22Rv1 (cell line): ENCODE data around the gene FOXP1.

Experiments used
- ZFX ChIP-seq: fragments of 450-650 bp; IDR thresholded peaks from 2 replicates; pipeline ENCODE4 v1.6.1; 2017; ENCODE audit warnings: antibody characterized with exemption, borderline replicate concordance
- TF ChIP-seq, protein P1 (sequence below): fragments of 450-650 bp; IDR thresholded peaks from 2 replicates; pipeline ENCODE4 v1.5.1; 2017; ENCODE audit warnings: mild to moderate bottlenecking

DNA sequence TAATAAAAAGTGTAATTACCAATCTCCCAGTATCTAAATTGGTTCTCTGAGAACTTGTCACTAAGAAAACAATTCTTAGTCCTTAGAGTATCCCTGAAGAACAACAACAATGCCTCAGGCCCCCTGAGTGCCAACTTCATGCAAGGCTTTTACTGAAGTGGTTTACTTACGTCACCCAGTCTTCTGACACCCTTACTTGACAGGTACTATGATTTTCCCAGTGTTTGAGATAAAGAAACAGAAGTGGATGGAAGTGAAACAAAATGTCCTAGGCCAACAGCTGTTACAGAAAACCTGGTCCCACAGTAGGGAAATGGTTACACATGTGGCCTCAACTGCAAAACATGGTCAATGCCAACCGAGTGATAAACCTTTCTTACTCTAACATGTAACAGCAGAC lies 331.1 kb downstream of the FOXP1 start:
- TF ChIP-seq, protein P1, sequence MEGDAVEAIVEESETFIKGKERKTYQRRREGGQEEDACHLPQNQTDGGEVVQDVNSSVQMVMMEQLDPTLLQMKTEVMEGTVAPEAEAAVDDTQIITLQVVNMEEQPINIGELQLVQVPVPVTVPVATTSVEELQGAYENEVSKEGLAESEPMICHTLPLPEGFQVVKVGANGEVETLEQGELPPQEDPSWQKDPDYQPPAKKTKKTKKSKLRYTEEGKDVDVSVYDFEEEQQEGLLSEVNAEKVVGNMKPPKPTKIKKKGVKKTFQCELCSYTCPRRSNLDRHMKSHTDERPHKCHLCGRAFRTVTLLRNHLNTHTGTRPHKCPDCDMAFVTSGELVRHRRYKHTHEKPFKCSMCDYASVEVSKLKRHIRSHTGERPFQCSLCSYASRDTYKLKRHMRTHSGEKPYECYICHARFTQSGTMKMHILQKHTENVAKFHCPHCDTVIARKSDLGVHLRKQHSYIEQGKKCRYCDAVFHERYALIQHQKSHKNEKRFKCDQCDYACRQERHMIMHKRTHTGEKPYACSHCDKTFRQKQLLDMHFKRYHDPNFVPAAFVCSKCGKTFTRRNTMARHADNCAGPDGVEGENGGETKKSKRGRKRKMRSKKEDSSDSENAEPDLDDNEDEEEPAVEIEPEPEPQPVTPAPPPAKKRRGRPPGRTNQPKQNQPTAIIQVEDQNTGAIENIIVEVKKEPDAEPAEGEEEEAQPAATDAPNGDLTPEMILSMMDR: no peak
- TF ChIP-seq ZFX: no peak
